ENCODE data around the gene FUZ.
A peak's percentile ranks its signal among the peaks of the same experiment; 100 is the strongest.

FUZ gene

DNA sequence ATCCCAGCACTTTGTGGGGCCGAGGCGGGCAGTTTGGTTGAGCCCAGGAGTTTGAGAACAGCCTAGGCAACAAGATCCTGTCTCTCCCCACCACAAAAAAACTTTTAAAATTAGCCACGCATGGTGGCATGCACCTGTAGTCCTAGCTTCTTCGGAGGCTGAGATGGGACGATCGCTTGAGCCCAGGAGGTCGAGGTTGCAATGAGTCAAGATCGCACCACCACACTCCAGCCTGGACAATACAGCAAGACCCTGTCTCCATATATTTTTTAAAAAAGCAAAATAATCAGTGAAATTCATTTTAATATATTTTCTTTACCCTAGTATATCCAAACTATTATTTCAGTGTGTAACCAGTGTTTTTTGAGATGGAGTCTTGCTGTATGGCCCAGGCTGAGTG is 38.1 kb downstream of the FUZ start:
- DNase-seq: no peak

DNA sequence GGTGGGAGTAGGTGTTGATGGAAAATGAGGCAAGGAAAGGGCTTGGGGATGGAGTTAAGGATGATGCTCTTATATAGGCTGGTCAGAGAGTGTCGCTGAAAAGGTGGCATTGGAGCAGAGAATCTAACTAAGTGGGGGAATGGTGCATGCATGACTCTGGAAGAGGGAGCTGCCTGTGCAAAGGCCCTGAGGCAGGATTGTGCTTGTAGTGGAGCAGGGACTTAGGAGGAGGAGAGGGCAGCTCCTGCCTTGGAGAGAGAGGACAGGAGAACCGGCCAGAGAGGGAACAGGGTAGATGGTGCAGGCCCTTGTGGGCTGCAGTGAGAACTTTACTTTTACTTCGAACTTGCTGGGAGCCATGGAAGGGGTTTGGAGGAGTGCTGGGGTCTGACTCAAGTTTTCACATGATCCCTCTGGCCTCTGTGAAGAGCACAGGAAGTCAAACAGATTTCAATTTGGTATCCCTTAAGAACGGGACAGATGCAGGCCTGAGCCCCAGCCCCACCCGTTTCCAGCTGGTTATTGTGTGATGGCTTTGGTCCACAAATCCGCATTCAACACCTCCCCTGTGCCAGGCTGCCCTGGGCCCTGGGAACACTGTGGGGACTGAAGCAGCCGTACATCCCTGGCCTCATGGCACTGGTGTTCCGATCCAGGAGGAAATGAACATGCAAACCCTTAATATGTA is 39.3 kb downstream of the FUZ start:
- DNase-seq: no peak

DNA sequence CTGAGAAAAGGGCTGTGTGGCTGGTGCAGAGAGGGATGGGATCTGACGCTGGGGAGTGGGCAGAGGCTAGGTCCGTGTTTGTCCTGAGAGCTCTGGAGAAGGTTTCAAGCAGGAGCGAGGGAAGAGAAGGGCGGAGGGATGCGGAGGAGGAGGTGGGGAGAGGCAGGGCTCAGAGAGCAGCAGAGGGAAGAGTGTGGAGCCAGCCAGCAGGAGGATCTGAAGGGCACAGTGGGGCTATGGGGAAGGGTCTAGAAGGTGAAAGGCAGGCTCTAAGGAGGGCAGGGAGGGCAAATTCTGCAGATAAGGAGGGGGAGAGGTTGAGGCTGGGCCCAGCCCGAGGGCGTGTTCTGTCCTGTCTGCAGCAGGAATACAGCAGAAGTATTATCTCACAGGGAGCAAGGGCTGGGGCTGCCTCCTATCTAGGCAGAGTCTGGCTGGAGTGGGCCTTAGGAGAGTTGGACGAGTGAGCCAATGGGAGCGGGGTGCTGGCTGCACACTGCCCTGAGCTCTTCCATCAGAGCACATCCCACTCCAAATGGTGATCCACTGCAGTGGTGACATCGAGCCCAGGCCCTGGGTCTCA is 40.2 kb downstream of the FUZ start:
- DNase-seq: no peak

DNA sequence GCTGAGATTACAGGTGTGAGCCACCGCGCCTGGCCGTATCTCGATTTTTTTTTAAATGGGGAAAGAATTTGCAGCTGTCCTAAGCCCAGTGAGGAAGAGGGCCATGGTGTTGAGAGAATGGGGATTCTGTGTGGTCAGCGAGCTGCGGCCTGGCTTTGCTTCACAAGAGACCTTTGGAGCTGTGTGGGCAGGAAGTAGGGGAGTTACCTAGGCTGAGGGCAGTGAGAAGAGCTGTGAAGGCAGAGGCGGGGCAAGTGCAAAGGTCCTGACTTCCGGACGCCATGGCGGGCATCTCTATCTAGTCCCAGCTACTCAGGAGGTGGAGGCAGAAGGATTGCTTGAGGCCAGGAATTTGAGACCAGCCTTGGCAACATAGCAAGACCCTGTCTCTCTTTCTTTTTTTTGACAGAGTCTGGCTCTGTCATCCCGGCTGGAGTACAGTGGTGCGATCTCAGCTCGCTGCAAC is 41.4 kb downstream of the FUZ start:
- no peak for DNase-seq

DNA sequence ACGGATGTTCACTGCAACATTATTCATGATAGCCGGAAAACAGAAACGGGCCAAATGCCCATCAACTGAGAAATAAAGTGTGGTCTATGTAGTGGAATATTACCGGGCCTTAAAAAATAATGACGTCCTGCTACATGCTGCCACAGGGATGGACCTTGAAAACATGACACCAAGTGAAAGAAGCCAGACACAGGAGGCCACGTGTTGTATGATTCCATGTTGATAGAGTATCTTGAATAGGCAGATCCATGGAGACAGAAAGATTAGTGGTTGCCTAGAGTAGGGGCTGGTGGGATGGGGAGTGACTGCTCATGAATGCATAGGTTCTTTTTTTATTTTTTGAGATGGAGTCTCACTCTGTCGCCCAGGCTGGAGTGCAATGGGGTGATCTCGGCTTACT is 42.6 kb downstream of the FUZ start:
- no peak for DNase-seq

DNA sequence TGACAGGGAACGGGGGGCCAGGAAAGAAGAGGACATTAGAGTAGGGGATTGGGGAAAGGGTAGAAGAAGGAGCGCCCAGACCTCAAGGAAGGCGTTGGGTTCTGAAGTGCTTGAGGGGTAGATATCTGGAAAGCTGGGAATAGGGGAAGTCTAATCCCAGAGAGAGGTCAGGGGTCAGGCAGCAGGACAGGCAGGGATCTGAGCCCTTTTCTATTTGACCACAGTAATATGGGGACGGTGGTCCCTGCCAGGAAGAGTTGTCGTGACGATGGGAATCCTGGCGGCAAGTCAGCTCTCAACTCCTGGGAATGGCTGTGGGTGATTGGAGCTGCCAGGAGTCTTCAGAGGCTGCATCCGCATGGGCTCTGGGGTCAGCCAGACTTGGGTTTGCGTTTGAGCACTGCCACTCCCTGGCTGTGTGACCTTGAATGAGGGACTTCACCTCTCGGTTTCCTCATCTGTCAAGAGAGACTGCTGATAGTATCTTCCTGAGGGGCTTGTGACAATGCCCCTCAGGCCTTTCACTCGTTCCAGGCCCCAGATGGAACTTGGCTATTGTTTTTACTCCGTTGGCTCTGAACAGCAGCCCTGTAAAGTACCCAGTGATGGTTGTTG is 45.0 kb downstream of the FUZ start:
- DNase-seq: no peak

DNA sequence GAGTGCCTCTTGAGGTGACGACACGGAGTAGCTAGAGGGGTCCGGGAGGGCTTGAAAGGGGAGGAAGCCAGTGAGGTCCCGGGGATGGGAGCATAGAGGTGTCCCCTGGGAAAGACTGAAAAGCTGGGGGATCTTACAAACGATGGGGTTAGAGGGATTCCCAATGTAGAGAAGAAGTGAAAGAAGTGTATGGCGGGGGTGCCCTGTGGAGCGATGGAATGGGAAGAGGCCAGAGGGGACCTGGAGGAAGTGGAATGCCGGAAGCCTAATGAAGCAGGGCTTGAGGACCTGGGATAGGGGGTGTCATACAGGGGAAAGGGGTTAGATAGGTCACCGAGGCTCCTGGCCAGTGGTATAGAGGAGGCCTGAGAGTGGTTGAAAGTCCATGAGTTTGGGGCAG is 45.7 kb downstream of the FUZ start:
- no peak for DNase-seq

DNA sequence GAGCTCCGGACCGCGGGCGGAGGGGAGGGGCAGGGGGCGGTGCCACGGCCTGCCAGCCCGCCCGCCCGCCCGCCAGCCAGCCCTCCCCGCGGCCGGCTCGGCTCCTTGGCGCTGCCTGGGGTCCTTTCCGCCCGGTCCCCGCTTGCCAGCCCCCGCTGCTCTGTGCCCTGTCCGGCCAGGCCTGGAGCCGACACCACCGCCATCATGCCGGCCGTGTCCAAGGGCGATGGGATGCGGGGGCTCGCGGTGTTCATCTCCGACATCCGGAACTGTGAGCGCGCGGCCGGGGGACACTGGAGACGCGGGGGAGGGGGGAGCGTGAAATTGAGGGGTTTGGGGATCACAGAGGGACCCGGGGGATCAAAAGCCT is 46.2 kb downstream of the FUZ start, which contains the start of gene AP2A1:
TSS of gene AP2A1 (plus strand) at position 72 of the 370 bp plus-strand sequence. CDS start at position 205, 133 bp downstream.
- DNase-seq: no peak

DNA sequence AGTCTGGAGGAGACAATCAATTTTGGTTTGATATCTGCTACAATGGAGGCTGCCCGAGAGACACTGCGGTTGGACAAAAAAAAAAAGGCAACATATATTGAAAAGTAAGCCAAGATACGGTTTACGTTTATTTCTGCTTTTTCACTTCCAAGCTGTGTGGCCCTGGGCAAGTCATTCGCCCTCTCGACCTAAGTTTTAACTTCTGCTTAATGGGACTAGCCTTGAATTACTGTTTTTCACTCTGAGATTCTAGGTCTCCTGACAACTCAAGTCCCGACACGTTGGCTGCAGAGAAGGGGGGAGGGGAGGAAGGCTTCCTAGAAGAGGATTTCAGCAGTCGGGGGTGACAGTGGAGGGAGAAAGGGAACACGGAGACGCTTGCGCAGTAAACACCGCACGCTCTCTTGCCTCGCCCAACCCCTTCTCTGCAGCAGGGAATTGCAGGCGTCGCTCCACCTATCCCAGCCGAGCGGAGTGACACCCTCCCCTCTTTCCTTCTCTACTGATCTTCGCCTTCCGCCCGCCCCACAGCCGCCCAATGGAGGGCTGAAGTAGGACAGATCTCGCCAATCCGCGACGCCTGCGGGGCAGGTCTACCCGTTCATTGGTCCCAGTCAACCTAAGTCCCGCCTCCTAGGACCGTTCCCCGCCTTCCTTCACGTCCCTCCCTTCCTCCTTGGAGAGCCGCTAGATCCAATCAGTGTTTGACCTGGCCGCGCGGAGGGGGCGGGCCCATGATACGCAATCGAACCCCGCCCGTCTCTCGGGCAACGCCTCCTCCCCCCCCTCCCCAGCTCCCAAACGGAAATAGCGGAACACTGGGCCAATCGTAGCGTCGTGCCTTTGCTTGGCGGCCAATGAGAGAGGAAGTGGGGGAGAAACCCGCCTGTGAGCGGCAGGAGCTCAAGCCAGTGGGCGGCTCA is 46.8 kb downstream of the FUZ start:
- DNase-seq: peak; percentile 98

DNA sequence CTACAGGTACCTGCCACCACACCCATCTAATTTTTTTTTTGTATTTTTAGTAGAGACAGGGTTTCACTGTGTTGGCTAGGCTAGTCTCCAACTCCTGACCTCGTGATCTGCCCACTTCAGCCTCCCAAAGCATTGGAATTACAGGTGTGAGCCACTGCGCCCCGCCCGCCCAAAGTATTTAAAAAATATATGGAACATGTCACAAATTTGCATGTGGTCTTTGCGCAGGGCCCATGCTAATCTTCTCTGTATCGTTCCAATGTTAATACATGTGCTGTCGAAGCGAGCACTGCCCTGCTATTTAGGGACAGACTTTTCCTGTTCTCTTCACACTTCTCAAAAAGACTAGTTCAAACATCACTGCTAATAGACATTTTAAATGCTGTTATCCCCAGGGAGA is 48.8 kb downstream of the FUZ start:
- no peak for DNase-seq

DNA sequence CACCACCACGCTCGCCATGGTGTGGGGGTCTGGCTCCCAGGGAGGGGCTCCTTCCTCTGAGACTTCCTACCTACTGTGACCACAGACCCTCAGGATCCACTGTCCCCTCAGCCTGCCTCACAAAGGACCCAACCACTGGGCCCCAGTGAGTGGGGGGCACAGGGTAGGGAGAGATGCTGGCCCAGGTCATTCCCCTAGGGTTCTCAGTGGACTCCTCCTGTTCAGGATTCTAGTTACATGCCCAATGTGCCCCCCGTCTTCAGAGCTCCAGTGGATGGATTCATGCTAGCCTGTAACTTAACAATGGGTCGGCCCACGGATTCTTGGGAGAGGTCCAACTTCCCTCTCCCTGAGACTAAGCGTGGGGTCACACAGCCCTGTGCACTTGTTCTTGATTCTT is 49.9 kb downstream of the FUZ start, which contains the start of gene TSKS:
TSS of gene TSKS (minus strand) at position 77 of the 400 bp plus-strand sequence. CDS start at position 18, 59 bp downstream.
- no peak for DNase-seq

DNA sequence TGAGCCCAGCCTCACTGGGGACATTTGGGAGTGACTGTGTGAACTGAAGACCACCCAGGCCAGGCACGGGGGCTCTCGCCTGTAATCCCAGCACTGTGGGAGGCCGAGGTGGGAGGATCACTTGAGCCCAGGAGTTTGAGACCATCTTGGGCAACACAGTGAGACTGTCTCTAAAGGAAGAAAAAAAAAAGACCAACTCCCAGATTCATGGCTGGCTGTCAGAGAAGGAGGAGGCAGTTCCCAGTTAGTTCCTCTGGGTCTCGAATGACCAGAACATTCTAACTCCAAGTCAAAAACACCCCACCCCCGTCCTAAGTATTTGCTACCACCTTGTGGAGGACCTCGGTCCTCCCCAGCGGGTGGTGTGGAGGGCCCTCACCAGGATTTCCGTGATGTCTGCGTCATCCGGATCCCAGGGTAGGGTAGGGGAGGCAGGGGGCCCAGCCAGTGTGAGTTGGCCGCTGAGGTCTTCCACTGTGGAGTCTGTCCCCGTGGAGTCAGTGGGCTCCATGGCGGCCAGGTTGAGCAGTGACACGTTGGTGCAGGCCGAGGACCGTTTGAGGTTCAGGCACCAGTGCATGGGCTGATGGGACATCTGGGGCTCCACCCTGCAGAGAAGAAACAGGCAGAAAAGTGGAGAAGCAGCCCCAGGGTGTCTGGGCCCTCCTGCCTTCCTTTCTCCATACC is 51.3 kb downstream of the FUZ start:
- no peak for DNase-seq

DNA sequence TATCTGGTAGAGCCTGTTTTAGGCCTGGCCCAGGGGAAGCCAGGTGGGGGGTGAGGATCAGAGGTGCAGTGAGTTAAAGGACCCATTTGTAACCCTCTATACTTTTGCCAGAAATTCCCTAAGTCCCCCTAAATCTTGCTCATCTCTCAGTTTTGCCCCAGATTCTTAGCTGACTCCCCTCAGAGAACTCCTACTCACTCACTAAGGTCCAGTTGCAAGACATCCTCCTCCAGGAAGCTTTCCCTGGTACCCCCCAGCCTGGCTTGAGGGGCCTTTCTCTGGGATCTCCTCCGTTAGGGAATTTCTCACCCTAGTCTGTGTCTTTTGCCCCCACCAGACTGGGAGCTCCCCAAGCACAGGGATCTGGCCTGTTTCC is 51.9 kb downstream of the FUZ start:
- DNase-seq: no peak

DNA sequence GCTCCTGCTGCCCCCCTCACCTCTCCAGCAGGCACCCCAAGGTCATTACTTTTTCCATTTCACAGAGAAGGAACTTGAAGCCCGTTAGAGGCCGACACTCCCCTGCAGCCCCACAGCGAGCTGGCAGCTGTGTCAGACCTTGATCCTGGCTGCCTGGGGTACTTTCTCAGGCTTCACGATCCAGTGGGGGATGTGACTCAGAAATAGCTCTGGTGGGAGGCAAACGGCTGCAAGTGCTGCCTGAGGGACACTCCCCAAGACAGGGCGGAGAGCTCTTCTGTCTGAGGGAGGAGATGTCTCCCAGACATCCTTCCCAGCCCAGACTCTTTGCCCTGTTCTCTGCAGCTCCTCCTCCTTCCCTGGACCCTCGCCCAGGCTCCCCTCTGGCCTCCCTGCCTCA is 54.8 kb downstream of the FUZ start:
- DNase-seq: no peak

Measured in NCI-H2107 (cell line).